ENCODE data around the gene FAM53B. TPM values are rescaled to one million over a fixed set of nuclear protein-coding genes. Genes with fewer than 3 reads are reported as not detected.

Gene FAM53B
- total RNA-seq, 1 experiment from 2014 or later, result 11.4 TPM

- DNase-seq (ENCODE audit: low read depth), result no peak
Observed at GRCh38 chr10:124678557-124679240, 65.5 kb downstream of the FAM53B start.

DNA sequence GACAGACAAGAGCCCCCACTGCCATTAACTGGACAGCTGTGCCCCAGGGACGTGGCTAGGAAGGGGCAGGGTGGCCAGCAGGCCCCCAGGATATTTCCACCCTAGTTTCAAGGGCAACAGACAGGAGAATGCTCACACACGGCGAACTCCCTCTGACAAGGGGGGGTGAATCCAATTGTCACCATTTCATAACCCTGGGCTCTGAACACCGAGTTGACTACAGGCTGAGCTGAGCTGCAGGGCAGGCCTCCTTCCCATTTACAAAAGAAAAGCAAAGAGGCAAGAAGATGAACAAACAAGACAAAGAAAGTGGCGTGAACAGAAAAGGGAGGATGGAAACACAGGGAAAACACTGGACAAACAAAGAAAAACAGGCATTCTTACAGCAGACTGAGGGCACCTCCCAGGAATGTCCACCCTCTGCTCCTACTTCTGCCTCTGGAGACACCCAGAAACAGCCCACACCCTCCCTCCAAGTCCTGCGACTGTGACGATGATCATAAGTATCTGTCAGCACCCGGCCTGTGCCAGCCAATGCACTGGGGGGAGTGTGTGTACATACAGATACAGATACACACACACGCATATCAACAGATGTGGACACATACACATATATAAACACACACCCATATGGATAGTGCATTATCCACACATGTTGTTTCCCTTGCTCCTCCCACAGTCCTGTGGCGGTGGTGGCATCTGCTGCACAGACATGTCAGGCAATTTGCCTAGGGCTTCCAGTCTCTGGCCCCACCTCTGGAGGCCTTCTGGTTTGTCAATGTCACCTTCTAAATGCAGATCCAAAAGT lies 66.2 kb downstream of the FAM53B start:
- no peak for DNase-seq (ENCODE audit: low read depth)

GRCh38 chr10:124677293-124677699 lies 66.9 kb downstream of the FAM53B start:
- DNase-seq (ENCODE audit: low read depth), result no peak

DNA sequence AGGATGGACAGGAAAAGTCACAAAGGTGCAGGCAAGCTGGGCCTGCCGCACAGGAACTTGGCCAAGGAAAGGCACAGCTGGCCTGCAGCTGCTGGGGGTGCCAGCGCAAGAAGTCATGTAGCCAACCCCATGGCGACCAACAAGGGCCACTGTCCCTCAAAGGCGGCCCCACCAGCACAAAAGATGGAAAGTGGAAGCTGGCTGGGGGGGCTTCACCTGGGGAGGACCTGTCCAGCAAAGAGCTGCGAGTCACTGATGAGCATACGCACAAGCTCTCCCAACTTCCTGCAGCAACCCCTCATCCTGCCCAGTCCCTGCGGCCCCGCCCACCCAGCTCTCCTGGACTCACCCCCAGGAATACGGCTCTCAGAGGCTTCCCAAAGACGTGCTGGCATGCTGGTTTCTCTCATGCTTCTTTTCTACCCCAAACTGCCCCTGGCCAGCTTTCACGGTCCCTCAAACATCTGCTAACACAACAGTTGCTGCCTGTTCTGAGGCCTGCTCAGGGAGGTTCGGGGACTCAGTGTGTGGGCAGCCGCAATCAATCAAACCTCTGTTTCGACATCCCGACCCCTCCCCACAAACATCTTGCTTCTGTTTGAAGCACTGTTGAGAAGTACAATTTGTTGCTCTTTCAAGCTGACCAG lies 67.6 kb downstream of the FAM53B start:
- no peak for DNase-seq (ENCODE audit: low read depth)

- DNase-seq (ENCODE audit: low read depth), result no peak
Observed at GRCh38 chr10:124675824-124676223, 68.4 kb downstream of the FAM53B start.

GRCh38 chr10:124675261-124675660 lies 68.9 kb downstream of the FAM53B start:
- no peak for DNase-seq (ENCODE audit: low read depth)

- DNase-seq (ENCODE audit: low read depth), result no peak
Observed at GRCh38 chr10:124674768-124675222, 69.4 kb downstream of the FAM53B start.

DNA sequence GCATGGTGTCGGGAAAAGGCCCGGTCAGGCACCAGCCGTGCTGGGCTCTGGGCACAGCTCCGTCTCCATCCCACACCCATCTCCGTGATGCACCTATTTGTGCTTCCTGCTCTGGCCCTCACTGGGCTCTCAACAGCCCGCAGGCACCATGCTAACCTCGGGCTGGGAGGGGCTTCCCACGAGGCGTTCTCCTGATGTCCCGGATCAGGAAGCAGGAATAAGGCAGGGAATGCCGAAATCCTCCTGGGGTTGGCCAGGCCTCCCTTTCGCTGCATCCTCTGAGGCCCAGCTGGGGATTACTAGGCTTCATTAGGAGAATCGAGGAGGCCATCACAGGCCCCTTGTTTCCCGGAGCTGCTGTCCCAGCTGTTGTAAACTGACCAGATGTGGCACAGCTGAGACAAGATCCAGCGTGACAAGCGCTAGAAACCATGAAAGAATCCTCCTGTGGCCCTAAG lies 72.0 kb downstream of the FAM53B start:
- no peak for DNase-seq (ENCODE audit: low read depth)

DNA sequence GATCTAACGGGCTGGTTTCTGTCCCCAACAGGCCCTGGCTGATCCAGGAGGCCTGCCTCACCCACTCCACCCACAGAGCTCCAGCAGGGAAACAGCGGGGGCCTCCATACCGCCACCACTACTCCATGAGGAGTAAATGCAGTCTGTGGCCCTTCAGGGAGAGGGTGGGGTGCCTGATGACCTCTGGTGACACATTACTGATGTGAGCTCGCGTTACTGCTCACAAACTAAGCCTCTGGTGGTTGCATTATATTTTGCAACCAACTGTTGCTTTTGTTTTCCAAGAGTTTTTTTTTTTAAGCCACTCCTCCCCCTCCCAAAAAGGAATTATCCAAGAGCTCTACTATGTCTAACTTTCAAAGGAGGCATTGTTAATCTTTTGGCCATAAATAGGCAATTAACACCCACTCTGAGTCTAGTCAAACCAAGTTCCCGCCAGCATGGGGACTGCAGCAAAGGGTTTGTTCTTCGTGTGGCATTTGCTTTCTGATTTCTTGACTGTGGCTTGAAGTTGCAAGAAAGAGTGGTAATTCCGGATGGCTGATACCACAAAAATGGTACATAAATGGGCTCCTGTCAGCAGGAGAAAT lies 72.6 kb downstream of the FAM53B start:
- peak; percentile 16 for DNase-seq (ENCODE audit: low read depth)

- no peak for DNase-seq (ENCODE audit: low read depth)
Observed at GRCh38 chr10:124670849-124671248, 73.3 kb downstream of the FAM53B start.

GRCh38 chr10:124669824-124670654 lies 74.1 kb downstream of the FAM53B start:
- DNase-seq (ENCODE audit: low read depth), result no peak

- DNase-seq (ENCODE audit: low read depth), result no peak
Observed at GRCh38 chr10:124669141-124669823, 74.9 kb downstream of the FAM53B start.

GRCh38 chr10:124668517-124669051 lies 75.6 kb downstream of the FAM53B start:
- DNase-seq (ENCODE audit: low read depth), result no peak

DNA sequence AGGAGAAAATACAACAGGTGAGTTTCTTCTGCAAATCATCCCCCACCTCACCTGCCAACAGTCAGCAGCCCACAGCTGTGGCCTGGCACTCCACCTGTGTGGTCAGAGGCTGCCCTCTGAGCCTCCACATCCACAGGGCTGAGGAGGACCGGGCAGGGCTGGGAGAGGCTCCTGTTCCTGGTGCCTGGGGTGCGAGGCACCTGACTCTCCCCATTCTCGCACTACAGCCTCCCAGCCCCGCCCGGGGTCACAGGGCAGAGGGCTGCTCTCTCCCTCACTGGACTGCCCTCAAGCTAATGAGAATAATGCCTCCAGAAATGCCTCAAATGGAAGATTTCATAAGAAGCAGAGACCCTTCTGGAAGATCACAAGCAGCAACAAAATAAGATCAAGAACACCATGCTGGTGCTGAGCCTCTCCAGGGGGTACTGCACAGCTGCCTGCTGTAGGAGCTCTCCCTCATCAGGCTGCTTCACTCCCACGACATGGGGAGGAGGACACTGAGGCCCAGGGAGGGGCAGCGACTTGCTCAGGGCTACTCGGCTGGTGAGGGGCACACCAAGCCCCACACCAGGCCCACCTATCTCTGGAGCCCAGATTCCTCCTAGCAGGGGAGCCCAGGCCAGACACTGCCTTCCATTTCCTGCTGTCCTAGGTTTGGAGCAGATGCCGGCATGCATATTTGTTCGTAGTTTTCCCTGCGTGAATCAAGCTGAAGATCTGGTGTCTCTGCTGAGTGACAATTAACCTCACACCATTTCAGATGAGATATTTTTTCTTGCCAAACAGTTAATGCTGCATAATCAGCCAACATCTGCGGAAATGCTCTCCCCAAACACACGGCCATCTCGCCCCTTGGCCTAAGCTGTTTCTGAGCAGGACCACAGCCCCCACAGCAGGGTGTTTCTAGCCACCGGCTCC lies 76.5 kb downstream of the FAM53B start:
- DNase-seq (ENCODE audit: low read depth), result no peak

GRCh38 chr10:124666494-124666893 lies 77.7 kb downstream of the FAM53B start:
- no peak for DNase-seq (ENCODE audit: low read depth)

DNA sequence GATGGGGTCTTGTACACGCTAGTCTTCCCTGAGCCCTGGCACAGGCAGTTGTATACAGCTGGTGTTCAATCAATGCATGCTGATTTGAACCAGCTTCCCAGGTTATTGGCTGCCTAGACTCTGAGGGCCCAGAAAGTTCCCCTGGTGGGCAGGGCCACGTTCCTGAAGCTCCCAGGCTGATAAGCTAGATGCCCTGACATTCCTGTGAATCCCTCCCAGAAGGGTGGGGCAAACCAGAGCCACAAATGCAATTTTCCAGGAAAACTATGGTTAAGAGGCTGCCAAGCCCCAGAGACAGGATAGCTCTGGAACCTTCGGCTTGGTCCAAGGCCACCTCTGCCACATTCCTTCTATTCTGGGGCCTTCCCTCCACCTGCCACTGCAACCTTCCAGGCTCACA lies 78.2 kb downstream of the FAM53B start:
- DNase-seq (ENCODE audit: low read depth), result no peak

DNA sequence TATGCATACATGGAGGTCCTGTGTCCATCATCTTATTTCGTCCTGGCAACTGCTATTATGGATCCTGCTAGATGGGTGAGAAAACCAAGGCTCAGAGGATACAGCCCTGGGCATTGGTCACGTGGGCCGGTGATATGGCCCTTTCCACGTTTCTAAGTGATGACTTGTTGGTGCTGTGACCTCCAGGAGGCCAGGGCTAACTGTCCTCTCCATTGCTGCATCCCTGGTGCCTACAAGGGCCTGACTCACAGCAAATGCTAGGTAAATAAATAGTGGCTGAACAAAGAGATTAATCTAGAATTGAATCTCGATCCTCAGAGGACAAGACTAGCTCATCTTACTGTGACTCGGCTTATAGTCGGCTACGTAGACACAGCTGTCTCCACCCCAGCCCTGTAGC lies 78.6 kb downstream of the FAM53B start:
- DNase-seq (ENCODE audit: low read depth), result no peak

- DNase-seq (ENCODE audit: low read depth), result no peak
Observed at GRCh38 chr10:124665091-124665490, 79.1 kb downstream of the FAM53B start.

DNA sequence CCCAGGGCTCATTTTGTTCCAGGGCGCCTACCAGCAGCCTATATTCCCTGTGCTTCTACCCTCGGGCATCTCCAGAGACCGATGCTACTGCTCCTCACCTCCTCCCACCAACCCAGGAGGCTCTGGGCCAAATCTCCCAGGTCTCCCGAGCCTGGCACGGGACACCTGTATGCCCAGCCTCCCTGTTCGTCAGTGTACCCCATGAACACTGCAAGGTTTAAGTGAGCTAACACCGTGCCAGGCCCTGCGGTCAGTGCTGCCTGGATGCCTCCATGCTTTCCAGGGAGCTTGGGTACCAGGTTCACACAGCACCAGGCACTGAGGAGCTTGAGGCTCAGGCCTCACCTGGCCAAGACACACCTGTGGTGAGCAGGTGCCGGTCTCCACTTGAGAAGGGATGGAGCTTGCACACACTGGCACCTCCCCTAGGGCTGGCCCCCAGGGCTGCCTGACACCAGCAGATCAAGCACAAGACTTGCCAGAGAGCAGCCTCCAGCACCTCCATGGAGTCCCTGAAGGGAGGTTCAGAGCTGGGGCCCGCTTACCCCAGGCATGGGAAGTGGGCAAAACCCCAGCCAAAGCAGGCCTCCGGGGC lies 80.3 kb downstream of the FAM53B start:
- no peak for DNase-seq (ENCODE audit: low read depth)
